ENCODE results near the gene E2F2. TPM values are rescaled to one million over a fixed set of nuclear protein-coding genes. Genes with fewer than 3 reads are reported as not detected.
"Not testable (repeated sequence)": the region's sequence is repeated elsewhere in the genome, so short reads cannot be mapped to it uniquely, and the experiment has no call there.

The E2F2 gene
- polyA plus RNA-seq, 1 donor (not counting 4 experiments of a cell fraction or from before 2014, with no cell fraction given): 0.05 TPM

GRCh38 chr1:23544444-23545389, 13.7 kb upstream of the E2F2 start:
- H3K9ac ChIP-seq (ENCODE audit: control insufficient read depth, extremely low read depth, insufficient read depth, low read length): no peak overlapping the region
- H3K9me3 ChIP-seq (ENCODE audit: control insufficient read depth, low read depth, low read length): no peaks in the 10 kb centered on the region
- peak overlapping the region; percentile 41 for H3K4me2 ChIP-seq (ENCODE audit: control insufficient read depth, extremely low read depth, insufficient read depth, low read depth, low read length)
- no peaks in the 10 kb centered on the region for H3K27me3 ChIP-seq (ENCODE audit: control insufficient read depth, extremely low read depth, insufficient read depth, low read length)
- TF ChIP-seq CTCF (optimal IDR thresholded peaks at IDR 0.05 in 1 of 3, IDR thresholded peaks at IDR 0.05 in 1 of 3, conservative IDR thresholded peaks at IDR 0.05 in 1 of 3; ENCODE audit: extremely low read depth in 1 of 3, insufficient read depth in 2 of 3, low read length in 3 of 3) (peak; percentile 79 to 98 (median 92)), EZH2 (IDR thresholded peaks at IDR 0.05; ENCODE audit: low read length) (no peak)
- no peaks in the 10 kb centered on the region for H3K9me1 ChIP-seq (ENCODE audit: control insufficient read depth, extremely low read depth, insufficient read depth, low read length)
- H3K79me2 ChIP-seq (ENCODE audit: control insufficient read depth, insufficient read depth, low read length): no peaks in the 10 kb centered on the region
- no peaks in the 10 kb centered on the region for H3K36me3 ChIP-seq (ENCODE audit: control insufficient read depth in 2 of 2, extremely low read depth in 1 of 2, insufficient read depth in 2 of 2, low read length in 2 of 2)
- H3K4me3 ChIP-seq (ENCODE audit: control insufficient read depth in 2 of 3, extremely low read depth in 1 of 3, insufficient read depth in 2 of 3, low read depth in 1 of 3, low read length in 3 of 3): no peak overlapping the region
- no peak for DNase-seq (ENCODE audit: low read depth, low spot score)
- H4K20me1 ChIP-seq (ENCODE audit: control insufficient read depth, extremely low read depth, insufficient read depth, low read length): no peaks in the 10 kb centered on the region
- dilution Hi-C loops (cut with MboI; ENCODE audit: extremely low pct_ligation_motif_present, low sequenced_read_pairs): no loop called here
- FAIRE-seq: peak; percentile 85
- no peak overlapping the region for H3K27ac ChIP-seq (ENCODE audit: control insufficient read depth, insufficient read depth, low read length)
- no peak overlapping the region for H2AFZ ChIP-seq (ENCODE audit: control insufficient read depth, low read length)
- H3K4me1 ChIP-seq (ENCODE audit: control insufficient read depth, extremely low read depth, insufficient read depth, low read length): peaks cover 10% of the 10 kb centered on the region

DNA sequence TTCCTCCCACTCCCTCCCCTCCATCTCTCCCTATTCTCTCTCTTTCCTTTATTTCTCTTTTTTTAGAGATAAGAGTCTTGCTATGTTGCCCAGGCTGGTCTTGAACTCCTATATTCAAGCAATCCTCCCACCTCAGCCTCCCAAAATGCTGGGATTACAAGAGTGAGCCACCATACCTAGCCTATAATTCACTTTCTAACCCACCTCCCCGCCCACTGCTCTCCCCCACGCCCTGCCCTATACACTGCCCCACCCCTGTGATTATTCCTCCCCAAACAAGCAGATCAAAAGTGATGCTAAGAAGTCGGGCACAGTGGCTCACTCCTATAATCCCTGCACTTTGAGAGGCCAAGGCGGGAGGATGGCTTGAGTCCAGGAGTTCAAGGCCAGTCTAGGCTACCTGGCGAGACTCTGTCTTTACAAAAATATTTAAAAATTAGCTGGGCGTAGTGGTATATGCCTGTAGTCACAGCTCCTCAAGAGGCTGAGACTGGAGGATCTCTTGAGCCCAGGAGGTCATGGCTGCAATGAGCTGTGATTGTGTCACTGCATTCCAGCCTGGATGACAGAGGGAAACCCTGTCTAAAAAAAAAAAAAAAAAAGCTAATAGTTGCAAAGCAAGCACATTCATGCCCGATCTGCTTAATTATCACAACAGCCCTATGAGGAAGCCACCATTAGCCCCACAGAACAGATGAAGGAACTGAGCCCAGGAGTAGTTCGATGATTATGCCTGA, 12.8 kb upstream of the E2F2 start:
- TF ChIP-seq CTCF (optimal IDR thresholded peaks at IDR 0.05 in 1 of 3, IDR thresholded peaks at IDR 0.05 in 1 of 3, conservative IDR thresholded peaks at IDR 0.05 in 1 of 3; ENCODE audit: extremely low read depth in 1 of 3, insufficient read depth in 2 of 3, low read length in 3 of 3): no peak
- TF ChIP-seq EZH2 (IDR thresholded peaks at IDR 0.05; ENCODE audit: low read length): no peak
- no peaks in the 10 kb centered on the region for H3K79me2 ChIP-seq (ENCODE audit: control insufficient read depth, insufficient read depth, low read length)
- H3K27me3 ChIP-seq (ENCODE audit: control insufficient read depth, extremely low read depth, insufficient read depth, low read length): no peaks in the 10 kb centered on the region
- FAIRE-seq: no peak
- H3K9me1 ChIP-seq (ENCODE audit: control insufficient read depth, extremely low read depth, insufficient read depth, low read length): no peaks in the 10 kb centered on the region
- no peak overlapping the region for H3K9ac ChIP-seq (ENCODE audit: control insufficient read depth, extremely low read depth, insufficient read depth, low read length)
- no peak overlapping the region for H2AFZ ChIP-seq (ENCODE audit: control insufficient read depth, low read length)
- peaks cover 12% of the 10 kb centered on the region for H3K4me1 ChIP-seq (ENCODE audit: control insufficient read depth, extremely low read depth, insufficient read depth, low read length)
- peak overlapping the region; percentile 41 for H3K4me2 ChIP-seq (ENCODE audit: control insufficient read depth, extremely low read depth, insufficient read depth, low read depth, low read length)
- H3K36me3 ChIP-seq (ENCODE audit: control insufficient read depth in 2 of 2, extremely low read depth in 1 of 2, insufficient read depth in 2 of 2, low read length in 2 of 2): no peaks in the 10 kb centered on the region
- H3K4me3 ChIP-seq (ENCODE audit: control insufficient read depth in 2 of 3, extremely low read depth in 1 of 3, insufficient read depth in 2 of 3, low read depth in 1 of 3, low read length in 3 of 3): no peak overlapping the region
- no peak overlapping the region for H3K27ac ChIP-seq (ENCODE audit: control insufficient read depth, insufficient read depth, low read length)
- no peaks in the 10 kb centered on the region for H3K9me3 ChIP-seq (ENCODE audit: control insufficient read depth, low read depth, low read length)
- no peak for DNase-seq (ENCODE audit: low read depth, low spot score)
- dilution Hi-C loops (cut with MboI; ENCODE audit: extremely low pct_ligation_motif_present, low sequenced_read_pairs): no loop called here
- no peaks in the 10 kb centered on the region for H4K20me1 ChIP-seq (ENCODE audit: control insufficient read depth, extremely low read depth, insufficient read depth, low read length)

DNA sequence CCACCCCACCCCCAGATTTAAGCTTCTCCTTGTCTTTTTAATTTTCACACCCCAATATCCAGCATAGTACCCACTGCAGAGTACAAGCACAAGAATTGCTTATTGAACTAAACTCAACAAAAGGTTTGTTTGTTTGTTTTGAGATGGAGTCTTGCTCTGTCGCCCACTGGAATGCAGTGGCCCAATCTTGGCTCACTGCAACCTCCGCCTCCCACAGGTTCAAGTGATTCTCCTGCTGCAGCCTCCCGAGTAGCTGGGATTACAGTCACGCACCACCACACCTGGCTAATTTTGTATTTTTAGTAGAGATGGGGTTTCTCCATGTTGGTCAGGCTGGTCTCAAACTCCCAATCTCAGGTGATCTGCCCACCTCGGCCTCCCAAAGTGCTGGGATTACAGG, 11.9 kb upstream of the E2F2 start:
- H3K27ac ChIP-seq (ENCODE audit: control insufficient read depth, insufficient read depth, low read length); FAIRE-seq: not testable (repeated sequence)

More for the DNA sequence above, 11.9 kb upstream of the E2F2 start:
- H3K79me2 ChIP-seq (ENCODE audit: control insufficient read depth, insufficient read depth, low read length); H3K4me2 ChIP-seq (ENCODE audit: control insufficient read depth, extremely low read depth, insufficient read depth, low read depth, low read length); H3K27me3 ChIP-seq (ENCODE audit: control insufficient read depth, extremely low read depth, insufficient read depth, low read length); H2AFZ ChIP-seq (ENCODE audit: control insufficient read depth, low read length); H3K9ac ChIP-seq (ENCODE audit: control insufficient read depth, extremely low read depth, insufficient read depth, low read length); dilution Hi-C loops (cut with MboI; ENCODE audit: extremely low pct_ligation_motif_present, low sequenced_read_pairs); H3K4me3 ChIP-seq (ENCODE audit: control insufficient read depth in 2 of 3, extremely low read depth in 1 of 3, insufficient read depth in 2 of 3, low read depth in 1 of 3, low read length in 3 of 3); DNase-seq (ENCODE audit: low read depth, low spot score); H3K9me1 ChIP-seq (ENCODE audit: control insufficient read depth, extremely low read depth, insufficient read depth, low read length); H4K20me1 ChIP-seq (ENCODE audit: control insufficient read depth, extremely low read depth, insufficient read depth, low read length); H3K9me3 ChIP-seq (ENCODE audit: control insufficient read depth, low read depth, low read length); H3K36me3 ChIP-seq (ENCODE audit: control insufficient read depth in 2 of 2, extremely low read depth in 1 of 2, insufficient read depth in 2 of 2, low read length in 2 of 2): not testable (repeated sequence)
- H3K4me1 ChIP-seq (ENCODE audit: control insufficient read depth, extremely low read depth, insufficient read depth, low read length): peaks cover 12% of the 10 kb centered on the region

All from keratinocyte (primary cell).